HCT116 (cell line): ENCODE measurements around the gene SPATA45. TPM values are rescaled to one million over a fixed set of nuclear protein-coding genes. Genes with fewer than 3 reads are reported as not detected.

Experiments used
- ATAC-seq: fragments of 200-7000 bp; cut with Tn5 transposase; 2 replicates; pipeline ENCODE4 v1.9.1; 2020; ENCODE audit warnings: mild to moderate bottlenecking, moderate library complexity
- BruUV-seq: library from RNA; stranded (reverse); fragments of 400-500 nt; replicated peaks from 2 replicates; lab custom pipeline; 2021; lab: Mats Ljungman, UMichigan
- CTCF ChIA-PET: fragments of 300-600 bp; sonication (Branson Sonifier 250); formaldehyde crosslinking; loops from one replicate; lab custom pipeline; 2021; ENCODE audit warnings: antibody characterized with exemption; lab: Charles Lee
- POLR2A ChIA-PET: fragments of 300-600, 350-600 bp; sonication (Branson Sonifier 250); formaldehyde crosslinking; loops from one replicate; lab custom pipeline; 2021; ENCODE audit warnings: antibody characterized with exemption; lab: Charles Lee
- RAD21 ChIA-PET, 2 experiments: fragments of 300-600 bp; sonication (Branson Sonifier 250); formaldehyde crosslinking; loops; one replicate each; lab custom pipeline; 2023; ENCODE audit warnings: low total read pairs in 2 of 2; ENCODE audit not compliant: uncharacterized antibody in 2 of 2, unreplicated experiment in 2 of 2, low non-redundant PET in 1 of 2; lab: Charles Lee
- DNase-seq: peaks from one replicate; pipeline ENCODE4 v3.0.0-alpha.2; 2010; ENCODE audit warnings: low read depth, low spot score
- H2AFZ ChIP-seq: fragments of 200-600 bp; shearing (Covaris generic), sonication (generic); 2 replicates; pipeline ENCODE4 v1.6.1; 2017; ENCODE audit warnings: low read depth, mixed run types, mixed read lengths, antibody characterized with exemption, low read length; ENCODE audit not compliant: poor library complexity, severe bottlenecking
- H3K27ac ChIP-seq: 2 replicates; pipeline ENCODE4 v1.5.1; 2012; ENCODE audit warnings: low read depth, low read length
- H3K27me3 ChIP-seq: fragments of 200-600 bp; sonication (generic); 2 replicates; pipeline ENCODE4 v1.6.1; 2016; ENCODE audit warnings: mixed run types, low read length, mixed read lengths; ENCODE audit not compliant: insufficient read depth
- H3K36me3 ChIP-seq, 2 experiments: fragments of 200-500 bp in 1 of 2; fragments of 200-600 bp in 1 of 2; sonication (Bioruptor generic) in 1 of 2; sonication (generic) in 1 of 2; 2 replicates each; pipeline versions ENCODE4 v1.5.1 to v1.6.1; 2014 to 2016; ENCODE audit warnings: low read length in 2 of 2, inconsistent platforms in 1 of 2, mixed read lengths in 1 of 2, mixed run types in 1 of 2; ENCODE audit not compliant: insufficient read depth in 2 of 2, control insufficient read depth in 1 of 2
- H3K4me1 ChIP-seq, 2 experiments: fragments of 200-600 bp in 1 of 2; sonication (generic) in 1 of 2; 2 replicates each; pipeline versions ENCODE4 v1.5.1 to v1.6.1; 2012 to 2017; ENCODE audit warnings: low read length in 2 of 2, inconsistent platforms in 1 of 2, mild to moderate bottlenecking in 1 of 2, mixed read lengths in 1 of 2, mixed run types in 1 of 2, moderate library complexity in 1 of 2; ENCODE audit not compliant: insufficient read depth in 2 of 2, control insufficient read depth in 1 of 2
- H3K4me2 ChIP-seq: fragments of 200-600 bp; sonication (generic); 2 replicates; pipeline ENCODE4 v1.6.1; 2017; ENCODE audit warnings: mixed run types, low read length, mixed read lengths
- H3K4me3 ChIP-seq, 2 experiments: fragments of 200-600 bp in 1 of 2; sonication (generic) in 1 of 2; replicated peaks in 1 of 2; 2 replicates each; pipeline ENCODE4 v1.5.1; 2011 to 2016; ENCODE audit warnings: low read length in 2 of 2, control low read depth in 1 of 2, low read depth in 1 of 2, mild to moderate bottlenecking in 1 of 2, mixed read lengths in 1 of 2, mixed run types in 1 of 2
- H3K79me2 ChIP-seq: fragments of 200-600 bp; sonication (generic); 2 replicates; pipeline ENCODE4 v1.6.1; 2017; ENCODE audit warnings: mild to moderate bottlenecking, mixed run types, low read length, moderate library complexity, mixed read lengths; ENCODE audit not compliant: insufficient read depth
- H3K9ac ChIP-seq: fragments of 200-600 bp; sonication (generic); 2 replicates; pipeline ENCODE4 v1.6.1; 2016; ENCODE audit warnings: low read length, mixed read lengths
- H3K9me2 ChIP-seq: fragments of 200-600 bp; sonication (generic), shearing (Covaris generic); 2 replicates; pipeline ENCODE4 v1.6.1; 2017; ENCODE audit warnings: mixed run types, mild to moderate bottlenecking, moderate library complexity; ENCODE audit not compliant: insufficient read depth
- H3K9me3 ChIP-seq, 2 experiments: fragments of 200-500 bp in 1 of 2; fragments of 200-600 bp in 1 of 2; sonication (Bioruptor generic) in 1 of 2; sonication (generic) in 1 of 2; 2 replicates each; pipeline ENCODE4 v1.6.1; 2014 to 2017; ENCODE audit warnings: low read length in 2 of 2, mixed read lengths in 2 of 2, inconsistent platforms in 1 of 2, low read depth in 1 of 2, mild to moderate bottlenecking in 1 of 2, mixed run types in 1 of 2, moderate library complexity in 1 of 2; ENCODE audit not compliant: control insufficient read depth in 1 of 2, insufficient read depth in 1 of 2
- H4K20me1 ChIP-seq: fragments of 200-600 bp; sonication (generic), shearing (Covaris generic); 2 replicates; pipeline ENCODE4 v1.6.1; 2017; ENCODE audit warnings: mixed run types, mild to moderate bottlenecking, moderate library complexity; ENCODE audit not compliant: insufficient read depth
- CTCF ChIP-seq, 3 experiments: fragments of 200-600 bp in 1 of 3; sonication (generic) in 1 of 3; IDR thresholded peaks in 2 of 3; conservative IDR thresholded peaks in 1 of 3; 2 replicates each; pipeline ENCODE4 v1.5.1; 2012 to 2017; ENCODE audit warnings: low read depth in 2 of 3, low read length in 2 of 3, antibody characterized with exemption in 1 of 3, borderline replicate concordance in 1 of 3, control low read depth in 1 of 3, mild to moderate bottlenecking in 1 of 3, mixed read lengths in 1 of 3, mixed run types in 1 of 3, moderate library complexity in 1 of 3; ENCODE audit not compliant: insufficient read depth in 1 of 3
- RAD21 ChIP-seq: IDR thresholded peaks from 2 replicates; pipeline ENCODE4 v1.6.1; 2012; ENCODE audit warnings: low read depth, mild to moderate bottlenecking
- REST ChIP-seq: IDR thresholded peaks from 2 replicates; pipeline ENCODE4 v1.6.1; 2012; ENCODE audit warnings: low read depth
- ZBTB33 ChIP-seq: IDR thresholded peaks from 2 replicates; pipeline ENCODE4 v1.6.1; 2011; ENCODE audit warnings: mild to moderate bottlenecking, low read length, moderate library complexity; ENCODE audit not compliant: insufficient replicate concordance; ENCODE audit errors: extremely low read depth
- intact Hi-C: fragments of 100-400 bp; cut with micrococcal nuclease; formaldehyde crosslinking; loops from 2 replicates; pipeline ENCODE4 v1.10.0; 2022
- total RNA-seq: library from RNA; stranded (reverse); gene quantifications from one replicate; pipeline ENCODE4 v1.2.1, GENCODE V29; 2021; ENCODE audit not compliant: unreplicated experiment

SPATA45 gene
- total RNA-seq, 1 experiment from 2014 or later, result not detected

- POLR2A ChIA-PET, result no interaction called here
- BruUV-seq, result no TSS peak
- H3K4me3 ChIP-seq, result no peak overlapping the region
- RAD21 ChIA-PET, result interaction anchor here in 1 of 2 experiments (1.0 kb wide), 1 partner anchor 325 kb away, joined by 5 read pairs; no protein-coding TSS in a partner anchor
- intact Hi-C loops, result loop anchor here (1.0 to 10.0 kb wide), 6 partner anchors 117 to 1100 kb away; partner anchors contain the start of gene ATF3
- H3K9me3 ChIP-seq, result no peaks in the 10 kb centered on the region
- DNase-seq, result no peak
- CTCF ChIA-PET, result interaction anchor here (0.8 to 2.2 kb wide), 5 partner anchors 33 to 327 kb away, joined by 3 to 7 read pairs (median 5); no protein-coding TSS in a partner anchor
- no peak overlapping the region for H3K27ac ChIP-seq
- no peaks in the 10 kb centered on the region for H4K20me1 ChIP-seq
- H2AFZ ChIP-seq, result no peak overlapping the region
- TF ChIP-seq ZBTB33 (no peak), RAD21 (peak; percentile 75), REST (no peak), CTCF (IDR thresholded peaks at IDR 0.05 in 2 of 3, conservative IDR thresholded peaks at IDR 0.05 in 1 of 3; ENCODE audit: borderline replicate concordance in 1 of 3, insufficient read depth in 1 of 3, low read depth in 2 of 3, low read length in 2 of 3) (peak; percentile 50 to 70 (median 64); a peak in 5 of 6 replicates)
- TF ChIP-seq, all 23 proteins: peak for 2
- peak; percentile 68; the same call in 1 of the 2 replicates for ATAC-seq
- no peak overlapping the region for H3K9ac ChIP-seq
- H3K9me2 ChIP-seq, result no peaks in the 10 kb centered on the region
- H3K36me3 ChIP-seq, result peaks cover 10 to 22% of the 10 kb centered on the region in 2 experiments
- no peaks in the 10 kb centered on the region for H3K27me3 ChIP-seq
- H3K79me2 ChIP-seq, result peaks cover 3% of the 10 kb centered on the region; the same call in 1 of the 2 replicates
- H3K4me2 ChIP-seq, result no peak overlapping the region
- H3K4me1 ChIP-seq, result no peaks in the 10 kb centered on the region
These were observed 64.9 kb downstream of the SPATA45 start for GRCh38 chr1:212782422-212783154.
